GM18507 (cell line): ENCODE results near the gene IER3.
A peak's percentile ranks its signal among the peaks of the same experiment; 100 is the strongest.

Experiments used
- DNase-seq: peaks from one replicate; pipeline ENCODE4 v3.0.0; 2011; ENCODE audit warnings: low read depth; ENCODE audit not compliant: insufficient read length; ENCODE audit errors: extremely low spot score
- FAIRE-seq: peaks from 2 replicates; lab custom pipeline; 2011; peaks lifted over from hg19 to GRCh38; lab: Jason Lieb, UNC

Gene IER3

GRCh38 chr6:30749554-30750378 lies 5.4 kb upstream of the IER3 start:
- FAIRE-seq, result no peak
- no peak for DNase-seq

- DNase-seq (no peak), FAIRE-seq (no peak)
These were observed 4.6 kb upstream of the IER3 start for GRCh38 chr6:30748851-30749540.

- FAIRE-seq, result no peak
These were observed 3.8 kb upstream of the IER3 start for GRCh38 chr6:30747902-30748769.

GRCh38 chr6:30747300-30747687 lies 2.9 kb upstream of the IER3 start:
- FAIRE-seq (no peak), DNase-seq (no peak)

More at GRCh38 chr6:30747902-30748769, 3.8 kb upstream of the IER3 start:
- no peak for DNase-seq

GRCh38 chr6:30743099-30744053 lies 971 bp downstream of the IER3 start:
- no peak for DNase-seq
- FAIRE-seq, result no peak

GRCh38 chr6:30742316-30743098 lies 1.8 kb downstream of the IER3 start, which contains the start of gene FLOT1:
Gene FLOT1 (minus strand): TSS chr6:30742687. CDS start chr6:30742189, 498 bp downstream.
- FAIRE-seq, result peak; percentile 85
- peak; percentile 80 for DNase-seq

GRCh38 chr6:30741789-30742315 lies 2.5 kb downstream of the IER3 start:
- FAIRE-seq (no peak), DNase-seq (no peak)

- FAIRE-seq (no peak), DNase-seq (no peak)
These were observed 3.1 kb downstream of the IER3 start for GRCh38 chr6:30741063-30741779.

GRCh38 chr6:30740540-30740870 lies 3.8 kb downstream of the IER3 start:
- FAIRE-seq (no peak), DNase-seq (no peak)

GRCh38 chr6:30738532-30738931 lies 5.8 kb downstream of the IER3 start:
- no peak for FAIRE-seq
- DNase-seq, result no peak

GRCh38 chr6:30735668-30736314 lies 8.6 kb downstream of the IER3 start:
- DNase-seq (no peak), FAIRE-seq (peak; percentile 50)

- FAIRE-seq (no peak), DNase-seq (no peak)
These were observed 12.0 kb downstream of the IER3 start for GRCh38 chr6:30732237-30732943.

- peak; percentile 84 for FAIRE-seq
- no peak for DNase-seq
These were observed 13.5 kb downstream of the IER3 start for GRCh38 chr6:30730601-30731435.

GRCh38 chr6:30727920-30728553 lies 16.3 kb downstream of the IER3 start:
- FAIRE-seq (no peak), DNase-seq (no peak)
